Rectal smooth muscle tissue (tissue), 1 donor: ENCODE data around the gene TXLNB.

ENCODE experiments used
- H3K27ac ChIP-seq: one replicate; pipeline ENCODE4 v1.7.0; 2013; ENCODE audit warnings: low read depth, low read length, inconsistent platforms
- H3K27me3 ChIP-seq: one replicate; pipeline ENCODE4 v1.7.0; 2013; ENCODE audit warnings: low read length; ENCODE audit not compliant: control insufficient read depth, insufficient read depth
- H3K36me3 ChIP-seq: one replicate; pipeline ENCODE4 v1.7.0; 2013; ENCODE audit warnings: low read length; ENCODE audit not compliant: control insufficient read depth, insufficient read depth
- H3K4me1 ChIP-seq: one replicate; pipeline ENCODE4 v1.7.0; 2013; ENCODE audit warnings: low read length; ENCODE audit not compliant: control insufficient read depth, insufficient read depth
- H3K4me3 ChIP-seq: one replicate; pipeline ENCODE4 v1.7.0; 2013; ENCODE audit warnings: low read length
- H3K9ac ChIP-seq: one replicate; pipeline ENCODE4 v1.7.0; 2013; ENCODE audit warnings: low read length

Gene TXLNB

GRCh38 chr6:139256087-139256486 lies 35.7 kb downstream of the TXLNB start:
- Histone ChIP-seq H3K27me3 (no peaks in the 10 kb centered on the region), H3K9ac (no peak overlapping the region), H3K36me3 (no peaks in the 10 kb centered on the region), H3K4me3 (no peak overlapping the region), H3K27ac (no peak overlapping the region), H3K4me1 (peaks cover 3% of the 10 kb centered on the region)

GRCh38 chr6:139254196-139254595 lies 37.6 kb downstream of the TXLNB start:
- peaks cover 3% of the 10 kb centered on the region for H3K4me1 ChIP-seq
- H3K27me3 ChIP-seq = no peaks in the 10 kb centered on the region
- no peak overlapping the region for H3K4me3 ChIP-seq
- no peak overlapping the region for H3K27ac ChIP-seq
- no peaks in the 10 kb centered on the region for H3K36me3 ChIP-seq
- H3K9ac ChIP-seq = no peak overlapping the region

- Histone ChIP-seq H3K27me3 (no peaks in the 10 kb centered on the region), H3K36me3 (no peaks in the 10 kb centered on the region), H3K4me3 (no peak overlapping the region), H3K9ac (no peak overlapping the region), H3K27ac (no peak overlapping the region), H3K4me1 (peaks cover 3% of the 10 kb centered on the region)
These were observed 38.1 kb downstream of the TXLNB start for GRCh38 chr6:139253656-139254055.

GRCh38 chr6:139251691-139252390 lies 40.0 kb downstream of the TXLNB start:
- no peak overlapping the region for H3K4me3 ChIP-seq
- H3K27ac ChIP-seq = no peak overlapping the region
- H3K4me1 ChIP-seq = peaks cover 3% of the 10 kb centered on the region
- H3K9ac ChIP-seq = no peak overlapping the region
- H3K36me3 ChIP-seq = no peaks in the 10 kb centered on the region
- no peaks in the 10 kb centered on the region for H3K27me3 ChIP-seq

- no peaks in the 10 kb centered on the region for H3K27me3 ChIP-seq
- H3K9ac ChIP-seq = no peak overlapping the region
- H3K4me1 ChIP-seq = peaks cover 3% of the 10 kb centered on the region
- no peak overlapping the region for H3K27ac ChIP-seq
- no peaks in the 10 kb centered on the region for H3K36me3 ChIP-seq
- H3K4me3 ChIP-seq = no peak overlapping the region
These were observed 40.6 kb downstream of the TXLNB start for GRCh38 chr6:139251045-139251690.

GRCh38 chr6:139250296-139251044 lies 41.3 kb downstream of the TXLNB start:
- H3K27me3 ChIP-seq = no peaks in the 10 kb centered on the region
- H3K4me3 ChIP-seq = no peak overlapping the region
- no peak overlapping the region for H3K27ac ChIP-seq
- no peak overlapping the region for H3K9ac ChIP-seq
- H3K4me1 ChIP-seq = peaks cover 3% of the 10 kb centered on the region
- no peaks in the 10 kb centered on the region for H3K36me3 ChIP-seq

GRCh38 chr6:139249395-139249794 lies 42.4 kb downstream of the TXLNB start:
- Histone ChIP-seq H3K4me3 (no peak overlapping the region), H3K4me1 (peaks cover 3% of the 10 kb centered on the region), H3K36me3 (no peaks in the 10 kb centered on the region), H3K27ac (no peak overlapping the region), H3K9ac (no peak overlapping the region), H3K27me3 (no peaks in the 10 kb centered on the region)

GRCh38 chr6:139248911-139249310 lies 42.9 kb downstream of the TXLNB start:
- Histone ChIP-seq H3K4me3 (no peak overlapping the region), H3K36me3 (no peaks in the 10 kb centered on the region), H3K27me3 (no peaks in the 10 kb centered on the region), H3K4me1 (peaks cover 3% of the 10 kb centered on the region), H3K9ac (no peak overlapping the region), H3K27ac (no peak overlapping the region)

- Histone ChIP-seq H3K9ac (no peak overlapping the region), H3K27ac (no peak overlapping the region), H3K4me3 (no peak overlapping the region), H3K27me3 (no peaks in the 10 kb centered on the region), H3K4me1 (peaks cover 3% of the 10 kb centered on the region), H3K36me3 (no peaks in the 10 kb centered on the region)
These were observed 44.2 kb downstream of the TXLNB start for GRCh38 chr6:139247618-139248017.

- no peak overlapping the region for H3K4me3 ChIP-seq
- H3K27ac ChIP-seq = no peak overlapping the region
- no peak overlapping the region for H3K9ac ChIP-seq
- H3K27me3 ChIP-seq = no peaks in the 10 kb centered on the region
- H3K4me1 ChIP-seq = peaks cover 11% of the 10 kb centered on the region
- H3K36me3 ChIP-seq = no peaks in the 10 kb centered on the region
These were observed 48.3 kb downstream of the TXLNB start for GRCh38 chr6:139243536-139243935.

- Histone ChIP-seq H3K9ac (no peak overlapping the region), H3K4me3 (no peak overlapping the region), H3K4me1 (peaks cover 11% of the 10 kb centered on the region), H3K36me3 (no peaks in the 10 kb centered on the region), H3K27ac (no peak overlapping the region), H3K27me3 (no peaks in the 10 kb centered on the region)
These were observed 49.1 kb downstream of the TXLNB start for GRCh38 chr6:139242457-139243240.
